A673 (cell line): ENCODE data around the gene KCNK7. TPM values are rescaled to one million over a fixed set of nuclear protein-coding genes. Genes with fewer than 3 reads are reported as not detected.

Source experiments
- BruUV-seq: library from RNA; stranded (reverse); fragments of 400-500 nt; replicated peaks from 2 replicates; lab custom pipeline; 2021; lab: Mats Ljungman, UMichigan
- CTCF ChIA-PET: fragments of 300-600 bp; sonication (Branson Sonifier 250); formaldehyde crosslinking; loops from one replicate; lab custom pipeline; 2022; ENCODE audit warnings: antibody characterized with exemption; lab: Charles Lee
- POLR2A ChIA-PET: fragments of 300-600 bp; sonication (Branson Sonifier 250); formaldehyde crosslinking; loops from one replicate; lab custom pipeline; 2022; ENCODE audit warnings: antibody characterized with exemption; ENCODE audit not compliant: low non-redundant PET; lab: Charles Lee
- DNase-seq: peaks from one replicate; pipeline ENCODE4 v3.0.0-alpha.2; 2015; ENCODE audit warnings: low spot score
- H3K27ac ChIP-seq: fragments of 200-600 bp; sonication (generic); 2 replicates; pipeline ENCODE4 v1.5.1; 2016; ENCODE audit warnings: mixed run types, low read depth, mild to moderate bottlenecking, mixed read lengths, antibody characterized with exemption, low read length; ENCODE audit not compliant: poor library complexity, severe bottlenecking
- H3K27me3 ChIP-seq: fragments of 200-600 bp; sonication (generic); replicated peaks from 2 replicates; pipeline ENCODE4 v1.6.1; 2017; ENCODE audit warnings: mixed run types, low read depth, mild to moderate bottlenecking, mixed read lengths, antibody characterized with exemption, low read length; ENCODE audit not compliant: insufficient read depth, poor library complexity
- H3K36me3 ChIP-seq: fragments of 200-600 bp; sonication (generic); 2 replicates; pipeline ENCODE4 v1.6.1; 2016; ENCODE audit warnings: mixed run types, mild to moderate bottlenecking, mixed read lengths, antibody characterized with exemption, low read length; ENCODE audit not compliant: insufficient read depth, poor library complexity, severe bottlenecking
- H3K4me1 ChIP-seq: fragments of 200-600 bp; sonication (generic); 2 replicates; pipeline ENCODE4 v1.6.1; 2017; ENCODE audit warnings: mixed run types, mild to moderate bottlenecking, mixed read lengths, antibody characterized with exemption, low read length; ENCODE audit not compliant: insufficient read depth, poor library complexity, severe bottlenecking
- H3K4me3 ChIP-seq: fragments of 200-600 bp; sonication (generic); 2 replicates; pipeline ENCODE4 v1.5.1; 2016; ENCODE audit warnings: low read depth, mixed run types, mild to moderate bottlenecking, mixed read lengths, low read length; ENCODE audit not compliant: poor library complexity, severe bottlenecking
- H3K9me3 ChIP-seq: fragments of 200-600 bp; sonication (generic); 2 replicates; pipeline ENCODE4 v1.6.1; 2016; ENCODE audit warnings: mixed run types, low read depth, mild to moderate bottlenecking, mixed read lengths, antibody characterized with exemption, low read length; ENCODE audit not compliant: poor library complexity, severe bottlenecking
- CTCF ChIP-seq: fragments of 300-800, 200-600 bp; sonication (generic); conservative IDR thresholded peaks from 2 replicates; pipeline ENCODE4 v1.5.1; 2017; ENCODE audit warnings: low read depth, mild to moderate bottlenecking, antibody characterized with exemption, low read length, moderate library complexity, mixed read lengths
- EZH2 ChIP-seq: fragments of 200-600 bp; sonication (generic); IDR thresholded peaks from 2 replicates; pipeline ENCODE4 v1.6.1; 2017; ENCODE audit warnings: borderline replicate concordance, low read depth, mild to moderate bottlenecking, mixed read lengths, antibody characterized with exemption, low read length; ENCODE audit not compliant: poor library complexity, severe bottlenecking
- intact Hi-C: fragments of 100-400 bp; cut with micrococcal nuclease; formaldehyde crosslinking; loops from one replicate; pipeline ENCODE4 v1.10.0; 2022; ENCODE audit not compliant: unreplicated experiment
- total RNA-seq: library from RNA; stranded (reverse); gene quantifications from 2 replicates; pipeline ENCODE4 v1.2.3, GENCODE V29; 2021

KCNK7 gene
- total RNA-seq, 1 experiment from 2014 or later, result 2.3 TPM

- Histone ChIP-seq H3K4me3 (no peak overlapping the region), H3K4me1 (peaks cover 32% of the 10 kb centered on the region), H3K27me3 (no peaks in the 10 kb centered on the region), H3K36me3 (peaks cover 7% of the 10 kb centered on the region), H3K27ac (no peak overlapping the region), H3K9me3 (no peaks in the 10 kb centered on the region)
- no peak for DNase-seq
- intact Hi-C loops, result no loop called here
- ChIA-PET POLR2A (interaction anchor here (0.8 kb wide), 1 partner anchor 24 kb away, joined by 3 read pairs; no protein-coding TSS in a partner anchor), CTCF (no interaction called here)
- no TSS peak for BruUV-seq
- TF ChIP-seq EZH2 (no peak), CTCF (no peak)
Observed at GRCh38 chr11:65577756-65578109, 17.9 kb downstream of the KCNK7 start.

- TF ChIP-seq CTCF (no peak), EZH2 (no peak)
- BruUV-seq, result no TSS peak
- H3K27me3 ChIP-seq, result no peaks in the 10 kb centered on the region
- no peaks in the 10 kb centered on the region for H3K9me3 ChIP-seq
- peaks cover 7% of the 10 kb centered on the region for H3K36me3 ChIP-seq
- H3K4me3 ChIP-seq, result peak overlapping the region; percentile 87
- intact Hi-C loops, result no loop called here
- POLR2A ChIA-PET, result interaction anchor here (0.7 to 0.8 kb wide), 2 partner anchors 24 to 99 kb away, joined by 3 read pairs; no protein-coding TSS in a partner anchor
- peak overlapping the region; percentile 74 for H3K27ac ChIP-seq
- CTCF ChIA-PET, result interaction anchor here (0.9 kb wide), 1 partner anchor 17 kb away, joined by 3 read pairs; no protein-coding TSS in a partner anchor
- DNase-seq, result no peak
- H3K4me1 ChIP-seq, result peaks cover 32% of the 10 kb centered on the region
Observed at GRCh38 chr11:65576867-65577755, 18.5 kb downstream of the KCNK7 start.

- Histone ChIP-seq H3K27ac (peak overlapping the region; percentile 74), H3K4me3 (peak overlapping the region; percentile 87), H3K36me3 (peaks cover 7% of the 10 kb centered on the region), H3K4me1 (peaks cover 39% of the 10 kb centered on the region), H3K9me3 (no peaks in the 10 kb centered on the region), H3K27me3 (no peaks in the 10 kb centered on the region)
- BruUV-seq, result no TSS peak
- intact Hi-C loops, result no loop called here
- DNase-seq, result no peak
- TF ChIP-seq EZH2 (no peak), CTCF (no peak)
- CTCF ChIA-PET, result interaction anchor here (0.9 kb wide), 1 partner anchor 17 kb away, joined by 3 read pairs; no protein-coding TSS in a partner anchor
- POLR2A ChIA-PET, result interaction anchor here (0.7 kb wide), 2 partner anchors 76 to 99 kb away, joined by 3 to 15 read pairs; no protein-coding TSS in a partner anchor
Observed at GRCh38 chr11:65576232-65576866, 19.3 kb downstream of the KCNK7 start.
